Neural cell (in vitro differentiated cells): ENCODE data around the gene CD163. TPM values are rescaled to one million over a fixed set of nuclear protein-coding genes. Genes with fewer than 3 reads are reported as not detected.
A peak's percentile ranks its signal among the peaks of the same experiment; 100 is the strongest.

Experiments
- H2AFZ ChIP-seq: fragments of 200-600, 300-800 bp; sonication (generic), shearing (Covaris generic); 2 replicates; pipeline ENCODE4 v1.6.0; 2014; ENCODE audit warnings: low read depth, mild to moderate bottlenecking, antibody characterized with exemption, low read length, moderate library complexity
- H3F3A ChIP-seq: fragments of 200-600 bp; shearing (Covaris generic); 2 replicates; pipeline ENCODE4 v1.6.1; 2016; ENCODE audit warnings: mild to moderate bottlenecking, moderate library complexity, mixed read lengths, antibody characterized with exemption, low read length; ENCODE audit not compliant: insufficient read depth, poor library complexity, severe bottlenecking
- H3K27ac ChIP-seq: fragments of 200-600, 300-800 bp; sonication (generic), shearing (Covaris generic); 2 replicates; pipeline ENCODE4 v1.5.1; 2014; ENCODE audit warnings: mild to moderate bottlenecking, low read length, moderate library complexity
- H3K27me3 ChIP-seq: fragments of 300-800, 200-600 bp; sonication (generic), shearing (Covaris generic); 2 replicates; pipeline ENCODE4 v1.6.0; 2014; ENCODE audit warnings: mild to moderate bottlenecking, low read depth, low read length, moderate library complexity; ENCODE audit not compliant: insufficient read depth
- H3K36me3 ChIP-seq: fragments of 300-800, 200-600 bp; sonication (generic), shearing (Covaris generic); 2 replicates; pipeline ENCODE4 v1.5.1; 2014; ENCODE audit warnings: mild to moderate bottlenecking, antibody characterized with exemption, low read length, moderate library complexity; ENCODE audit not compliant: insufficient read depth
- H3K4me2 ChIP-seq: fragments of 300-800, 200-600 bp; sonication (generic), shearing (Covaris generic); 2 replicates; pipeline ENCODE4 v1.6.0; 2014; ENCODE audit warnings: mild to moderate bottlenecking, low read length
- H3K4me3 ChIP-seq: fragments of 300-800, 200-600 bp; sonication (generic), shearing (Covaris generic); 2 replicates; pipeline ENCODE4 v1.5.1; 2014; ENCODE audit warnings: mild to moderate bottlenecking, low read length, moderate library complexity
- H3K79me2 ChIP-seq: fragments of 200-600 bp; shearing (Covaris generic); replicated peaks from 2 replicates; pipeline ENCODE4 v1.6.0; 2014; ENCODE audit warnings: mild to moderate bottlenecking, low read length, moderate library complexity; ENCODE audit not compliant: insufficient read depth
- H3K9ac ChIP-seq: fragments of 300-800, 200-600 bp; sonication (generic), shearing (Covaris generic); 2 replicates; pipeline ENCODE4 v1.6.1; 2016; ENCODE audit warnings: mild to moderate bottlenecking, low read length, mixed read lengths
- H3K9me2 ChIP-seq: fragments of 200-600 bp; shearing (Covaris generic); 2 replicates; pipeline ENCODE4 v1.6.1; 2016; ENCODE audit warnings: mild to moderate bottlenecking, low read length, mixed read lengths; ENCODE audit not compliant: insufficient read depth
- H3K9me3 ChIP-seq: fragments of 200-600, 300-800 bp; sonication (generic), shearing (Covaris generic); 2 replicates; pipeline ENCODE4 v1.6.1; 2016; ENCODE audit warnings: mild to moderate bottlenecking, mixed run types, low read length, moderate library complexity, mixed read lengths
- H4K20me1 ChIP-seq: fragments of 200-600 bp; shearing (Covaris generic); 2 replicates; pipeline ENCODE4 v1.6.1; 2016; ENCODE audit warnings: mild to moderate bottlenecking, mixed run types; ENCODE audit not compliant: insufficient read depth
- CTCF ChIP-seq: fragments of 450-650 bp; IDR thresholded peaks from 2 replicates; pipeline ENCODE4 v1.5.1; 2014; ENCODE audit warnings: antibody characterized with exemption, mild to moderate bottlenecking, moderate library complexity; ENCODE audit not compliant: poor library complexity, severe bottlenecking
- EP300 ChIP-seq: fragments of 450-650 bp; conservative IDR thresholded peaks from 2 replicates; pipeline ENCODE4 v1.6.1; 2014; ENCODE audit warnings: antibody characterized with exemption, mild to moderate bottlenecking, moderate library complexity; ENCODE audit not compliant: poor library complexity, severe bottlenecking
- EZH2 ChIP-seq: fragments of 200-600, 300-800 bp; shearing (Covaris generic), sonication (generic); IDR thresholded peaks from 2 replicates; pipeline ENCODE4 v1.6.1; 2014; ENCODE audit warnings: antibody characterized with exemption, low read length, borderline replicate concordance, mild to moderate bottlenecking; ENCODE audit not compliant: insufficient read depth, poor library complexity, severe bottlenecking
- MXI1 ChIP-seq: fragments of 450-650 bp; conservative IDR thresholded peaks from 2 replicates; pipeline ENCODE4 v1.6.1; 2014; ENCODE audit warnings: antibody characterized with exemption, mild to moderate bottlenecking; ENCODE audit not compliant: poor library complexity, severe bottlenecking
- POLR2AphosphoS5 ChIP-seq: IDR thresholded peaks from 2 replicates; pipeline ENCODE4 v1.6.1; 2012
- RAD21 ChIP-seq: fragments of 450-650 bp; conservative IDR thresholded peaks from 2 replicates; pipeline ENCODE4 v1.6.1; 2014; ENCODE audit warnings: antibody characterized with exemption, mild to moderate bottlenecking, moderate library complexity
- REST ChIP-seq: IDR thresholded peaks from 2 replicates; pipeline ENCODE4 v1.6.1; 2012; ENCODE audit warnings: borderline replicate concordance
- SMC3 ChIP-seq: fragments of 450-650 bp; conservative IDR thresholded peaks from 2 replicates; pipeline ENCODE4 v1.6.1; 2014; ENCODE audit warnings: antibody characterized with exemption, mild to moderate bottlenecking, moderate library complexity; ENCODE audit not compliant: poor library complexity
- TAF1 ChIP-seq: IDR thresholded peaks from 2 replicates; pipeline ENCODE4 v1.6.1; 2012; ENCODE audit warnings: low read depth
- polyA plus RNA-seq: library from polyadenylated mRNA; depleted of rRNA; stranded (reverse); fragments of >200 nt; gene quantifications from 2 replicates; pipeline ENCODE4 v1.2.3, GENCODE V29; 2014

CD163 gene
- polyA plus RNA-seq, 1 donor from 2014 or later, result not detected

- Histone ChIP-seq H3K9me3 (no peaks in the 10 kb centered on the region), H3K27ac (peak overlapping the region; percentile 68), H3F3A (no peaks in the 10 kb centered on the region), H3K36me3 (no peaks in the 10 kb centered on the region), H3K27me3 (peaks cover under 1% of the 10 kb centered on the region), H4K20me1 (no peaks in the 10 kb centered on the region), H2AFZ (no peak overlapping the region), H3K9me2 (no peaks in the 10 kb centered on the region), H3K4me2 (peak overlapping the region; percentile 2), H3K9ac (peak overlapping the region; percentile 6), H3K4me3 (peak overlapping the region; percentile 35), H3K79me2 (no peaks in the 10 kb centered on the region)
- TF ChIP-seq RAD21 (no peak), SMC3 (no peak), REST (no peak), MXI1 (no peak), TAF1 (no peak), CTCF (no peak), POLR2AphosphoS5 (no peak), EZH2 (no peak), EP300 (no peak)
Observed at GRCh38 chr12:7448099-7448498, 55.5 kb downstream of the CD163 start.

GRCh38 chr12:7444537-7444936 lies 59.0 kb downstream of the CD163 start:
- no peak overlapping the region for H3K4me3 ChIP-seq
- no peaks in the 10 kb centered on the region for H4K20me1 ChIP-seq
- no peak overlapping the region for H3K9ac ChIP-seq
- H2AFZ ChIP-seq, result no peak overlapping the region
- no peaks in the 10 kb centered on the region for H3K36me3 ChIP-seq
- no peaks in the 10 kb centered on the region for H3K79me2 ChIP-seq
- no peak overlapping the region for H3K4me2 ChIP-seq
- H3K27ac ChIP-seq, result no peak overlapping the region
- TF ChIP-seq EZH2, result no peak
- TF ChIP-seq EP300, result no peak
- no peak for TF ChIP-seq REST
- no peak for TF ChIP-seq TAF1
- no peak for TF ChIP-seq RAD21
- no peak for TF ChIP-seq CTCF
- TF ChIP-seq SMC3, result no peak
- no peak for TF ChIP-seq POLR2AphosphoS5
- TF ChIP-seq MXI1, result no peak
- no peaks in the 10 kb centered on the region for H3F3A ChIP-seq
- no peaks in the 10 kb centered on the region for H3K9me2 ChIP-seq
- H3K9me3 ChIP-seq, result no peaks in the 10 kb centered on the region
- peaks cover 6% of the 10 kb centered on the region for H3K27me3 ChIP-seq
